Measurements from ENCODE around the gene RFT1.

RFT1 gene, protein sequence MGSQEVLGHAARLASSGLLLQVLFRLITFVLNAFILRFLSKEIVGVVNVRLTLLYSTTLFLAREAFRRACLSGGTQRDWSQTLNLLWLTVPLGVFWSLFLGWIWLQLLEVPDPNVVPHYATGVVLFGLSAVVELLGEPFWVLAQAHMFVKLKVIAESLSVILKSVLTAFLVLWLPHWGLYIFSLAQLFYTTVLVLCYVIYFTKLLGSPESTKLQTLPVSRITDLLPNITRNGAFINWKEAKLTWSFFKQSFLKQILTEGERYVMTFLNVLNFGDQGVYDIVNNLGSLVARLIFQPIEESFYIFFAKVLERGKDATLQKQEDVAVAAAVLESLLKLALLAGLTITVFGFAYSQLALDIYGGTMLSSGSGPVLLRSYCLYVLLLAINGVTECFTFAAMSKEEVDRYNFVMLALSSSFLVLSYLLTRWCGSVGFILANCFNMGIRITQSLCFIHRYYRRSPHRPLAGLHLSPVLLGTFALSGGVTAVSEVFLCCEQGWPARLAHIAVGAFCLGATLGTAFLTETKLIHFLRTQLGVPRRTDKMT

DNA sequence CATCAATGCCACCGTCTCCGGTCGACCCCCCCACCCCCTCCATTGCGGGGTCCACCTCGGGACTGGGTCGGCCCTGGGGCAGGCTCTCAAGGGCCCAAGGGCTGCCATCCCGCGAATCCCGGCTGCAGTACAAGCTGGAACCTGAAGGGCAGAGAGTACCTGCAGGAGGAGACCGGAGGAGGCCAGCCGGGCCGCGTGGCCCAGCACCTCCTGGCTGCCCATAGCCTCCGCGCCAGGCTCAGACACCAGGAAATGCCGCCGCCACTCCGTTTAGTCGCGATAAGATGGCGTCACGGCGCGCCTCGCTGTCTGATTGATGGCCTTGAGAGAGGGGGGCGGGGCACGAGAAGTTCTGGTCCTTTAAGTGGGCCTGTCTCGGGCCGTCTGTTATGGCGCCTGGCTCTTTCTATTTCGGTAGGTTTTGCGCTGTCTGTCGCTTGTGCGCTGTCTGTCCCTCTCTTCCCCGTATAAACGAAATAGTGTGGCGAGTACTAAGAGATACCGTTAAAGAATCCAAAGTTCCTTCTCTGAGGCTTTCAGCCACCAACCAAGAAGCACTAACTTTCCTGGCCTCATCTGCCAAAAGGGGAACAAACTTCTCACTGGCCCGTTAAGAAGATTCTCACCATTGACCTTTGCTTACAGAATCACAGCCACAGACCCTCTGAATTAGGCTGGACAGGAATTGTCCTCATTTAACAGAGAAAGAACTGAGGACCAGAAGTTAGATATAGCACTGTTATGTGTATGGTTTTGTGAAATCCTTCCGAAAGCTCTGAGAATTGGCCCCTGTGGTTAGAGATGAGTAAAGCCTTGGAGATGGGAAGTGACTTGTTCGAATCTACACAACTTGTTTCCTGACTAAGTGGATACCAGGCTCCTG is at the start of gene RFT1:
Gene RFT1 (minus strand): TSS at position 257 of the 883 bp plus-strand sequence. CDS start 35 bp downstream, at position 222.
- DNase-seq, result peak; percentile 97

DNA sequence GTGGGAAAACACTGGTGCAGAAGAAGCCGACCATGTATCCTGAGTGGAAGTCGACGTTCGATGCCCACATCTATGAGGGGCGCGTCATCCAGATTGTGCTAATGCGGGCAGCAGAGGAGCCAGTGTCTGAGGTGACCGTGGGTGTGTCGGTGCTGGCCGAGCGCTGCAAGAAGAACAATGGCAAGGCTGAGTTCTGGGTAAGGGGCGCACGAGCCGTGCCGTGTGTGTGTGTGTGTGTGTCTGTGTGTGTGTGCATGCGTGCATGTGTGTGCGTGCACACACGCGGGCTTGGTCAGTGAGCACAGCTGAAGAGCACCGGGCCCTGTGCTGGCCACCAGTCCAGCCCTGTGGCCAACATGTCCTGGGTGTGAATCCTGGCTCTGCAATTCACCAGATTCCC is 49.3 kb upstream of the RFT1 start:
- DNase-seq, result no peak

DNA sequence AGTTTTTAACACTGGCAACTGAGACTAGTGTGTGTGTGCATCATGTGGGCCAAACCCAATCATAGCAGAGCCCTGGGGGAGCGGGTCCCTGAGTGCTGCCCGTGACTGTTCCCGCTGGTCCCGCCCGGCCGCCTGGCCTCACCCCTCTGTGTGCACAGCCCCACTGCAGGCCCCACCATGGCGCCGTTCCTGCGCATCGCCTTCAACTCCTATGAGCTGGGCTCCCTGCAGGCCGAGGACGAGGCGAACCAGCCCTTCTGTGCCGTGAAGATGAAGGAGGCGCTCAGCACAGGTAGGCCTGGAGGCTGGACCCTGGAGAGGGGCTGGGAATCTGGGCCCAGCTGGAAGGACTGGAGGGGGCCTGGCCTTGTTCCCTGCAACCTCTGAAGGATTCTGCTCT is 48.0 kb upstream of the RFT1 start:
- DNase-seq, result no peak

DNA sequence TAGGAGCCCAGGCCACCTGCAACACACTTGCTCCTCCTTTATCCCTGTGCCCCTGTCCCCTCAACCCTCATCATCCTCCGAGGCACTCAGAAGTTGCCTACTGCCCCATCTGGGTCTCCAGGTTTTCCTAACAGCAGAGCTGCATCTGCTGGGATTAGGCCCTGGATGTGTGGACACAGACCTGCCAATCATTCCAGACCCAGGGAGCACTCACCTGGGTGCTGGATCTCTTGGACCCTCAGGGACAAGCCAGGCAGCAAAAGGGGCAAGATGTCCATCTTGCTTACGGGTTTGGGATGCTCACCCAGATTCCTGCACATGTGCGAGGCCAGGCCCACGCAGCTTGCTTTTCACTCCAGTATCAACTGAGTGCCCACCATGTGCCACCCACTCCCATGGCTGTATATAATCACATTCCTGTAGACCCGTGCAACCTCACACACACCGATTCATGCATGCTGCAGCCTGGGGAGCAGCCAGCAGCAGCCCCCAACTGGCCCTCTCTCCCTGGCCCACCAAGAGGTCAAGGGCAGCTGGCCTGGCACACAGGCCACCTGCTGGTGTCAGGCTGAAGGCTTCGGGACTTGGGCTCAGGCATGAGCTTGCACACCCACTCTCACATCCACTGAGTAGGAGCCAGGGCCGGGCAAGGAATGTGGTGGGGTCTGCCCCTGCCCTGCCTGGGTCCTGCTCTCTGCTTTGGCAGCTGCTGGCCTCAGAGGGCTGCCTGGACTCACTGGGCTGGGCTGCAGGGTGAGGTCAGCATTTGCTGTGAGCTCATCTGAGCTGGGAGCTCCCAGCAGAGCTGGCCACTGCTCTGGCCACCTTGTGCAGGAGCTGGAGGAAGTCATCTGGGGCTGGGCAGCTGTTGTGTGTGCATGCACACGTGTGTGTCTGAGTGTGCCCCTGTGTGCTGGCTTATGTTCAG is 45.6 kb upstream of the RFT1 start:
- DNase-seq, result no peak

DNA sequence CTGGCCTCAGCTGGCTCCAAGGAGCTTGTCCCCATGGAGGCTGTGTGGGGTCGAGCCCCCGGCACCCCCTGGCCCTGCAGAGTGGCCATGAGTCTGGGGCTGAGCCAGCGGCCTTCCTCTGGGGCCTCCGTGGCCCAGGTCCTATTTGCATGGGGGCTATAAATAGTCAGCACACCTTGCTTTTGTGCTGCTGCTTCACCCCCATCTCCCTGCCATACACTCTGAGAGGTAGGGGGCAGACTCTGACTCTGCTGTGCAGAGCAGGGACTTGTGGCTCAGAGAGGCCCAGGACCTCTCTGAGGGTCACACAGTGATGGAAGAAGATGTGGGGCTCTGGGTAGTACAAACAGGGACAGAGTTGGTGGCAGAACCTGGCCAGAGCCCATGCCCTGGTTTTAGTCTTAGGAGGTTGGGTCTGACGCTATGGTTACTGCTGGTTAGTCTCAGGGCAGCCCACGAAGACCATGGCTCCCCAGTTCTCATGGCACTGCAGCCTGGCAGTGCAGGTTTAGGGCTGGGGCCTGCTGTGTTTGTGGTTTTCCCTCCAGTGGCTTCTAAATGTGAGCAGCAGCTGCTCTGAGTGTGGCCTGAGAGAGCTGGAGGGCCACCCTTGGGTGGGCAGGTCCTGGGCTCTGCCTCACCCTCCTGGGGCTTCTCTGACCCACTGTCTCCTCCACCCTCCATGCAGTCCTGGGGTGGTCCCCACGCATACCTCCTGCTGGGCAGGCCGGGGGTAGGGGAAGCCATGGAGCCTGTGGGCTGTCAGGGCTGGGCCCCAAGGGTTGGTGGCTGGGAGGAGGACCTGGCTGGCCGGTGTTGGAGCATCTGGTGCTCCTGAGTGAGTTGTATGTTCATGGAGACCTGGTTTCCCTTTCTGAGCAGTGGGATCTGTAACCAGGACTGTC is 44.4 kb upstream of the RFT1 start:
- DNase-seq, result no peak

DNA sequence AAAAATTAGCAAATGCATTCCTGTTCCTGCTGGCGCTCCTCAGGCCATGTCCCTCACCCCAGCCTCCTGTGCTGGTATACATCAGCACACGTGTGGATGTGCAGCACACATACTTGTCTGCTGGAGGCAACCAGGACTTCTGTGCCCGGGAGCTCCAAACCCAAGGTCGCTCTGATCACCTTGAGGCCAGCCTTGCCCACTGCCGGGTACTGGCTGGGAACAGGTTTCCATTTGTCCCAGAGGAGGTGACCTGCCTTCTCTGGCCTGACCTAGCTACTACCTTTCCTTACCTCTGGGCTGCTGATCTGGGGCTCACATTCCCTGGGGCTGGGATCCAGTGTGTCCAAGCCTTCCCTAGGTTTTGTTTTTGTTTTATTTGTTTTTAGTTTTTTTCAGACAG is 42.9 kb upstream of the RFT1 start:
- no peak for DNase-seq

DNA sequence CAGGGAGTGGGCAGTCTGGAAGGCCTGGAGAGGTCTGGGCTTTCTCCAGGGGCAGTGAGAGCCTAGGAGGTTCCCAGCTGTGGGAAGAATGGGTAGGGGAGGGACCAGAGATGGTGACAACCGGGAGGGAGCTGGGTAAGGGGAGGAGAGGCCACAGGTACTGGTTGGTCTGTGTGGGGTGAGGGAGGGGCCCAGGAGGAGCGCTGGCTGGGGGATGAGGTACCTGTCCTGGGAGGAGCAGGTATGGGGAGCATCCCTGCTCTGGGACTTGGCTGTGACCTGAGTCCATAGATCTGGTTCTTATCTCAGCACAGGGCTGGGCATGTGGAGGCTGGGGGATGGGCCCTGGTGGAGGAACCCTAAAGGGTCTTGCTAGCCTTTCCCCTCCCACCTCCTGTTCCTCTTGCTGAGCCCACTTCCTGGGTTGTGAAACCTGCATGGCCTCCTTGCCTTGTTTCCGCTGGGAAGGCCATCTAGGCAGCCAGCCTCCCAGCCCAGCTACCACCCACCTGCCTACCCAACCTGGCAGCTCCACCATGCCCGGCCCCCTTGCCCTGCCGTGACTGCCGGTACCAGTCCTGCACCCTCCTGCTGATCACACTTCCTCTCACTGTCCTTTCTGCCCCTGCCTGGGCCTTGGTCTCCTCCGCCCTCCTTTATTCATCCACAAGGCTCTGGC is 41.7 kb upstream of the RFT1 start:
- DNase-seq, result no peak

DNA sequence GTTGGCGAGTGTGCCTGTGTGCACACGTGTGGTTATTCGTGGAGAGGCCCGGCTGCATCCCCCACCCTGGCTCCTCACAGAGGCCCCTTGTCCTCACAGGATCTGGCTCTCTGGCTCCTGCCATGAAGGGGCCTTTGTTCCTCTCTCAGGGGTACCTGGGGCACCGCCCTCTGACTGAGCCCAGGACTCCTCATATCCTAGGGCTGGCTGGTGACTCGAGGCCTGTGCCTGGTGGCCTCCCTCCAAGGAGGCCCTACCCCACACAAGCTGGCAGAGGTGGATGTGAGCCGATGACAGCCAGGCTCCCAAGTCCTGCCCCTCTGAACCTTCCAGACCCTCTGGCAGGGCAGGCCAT is 40.8 kb upstream of the RFT1 start:
- DNase-seq, result no peak

DNA sequence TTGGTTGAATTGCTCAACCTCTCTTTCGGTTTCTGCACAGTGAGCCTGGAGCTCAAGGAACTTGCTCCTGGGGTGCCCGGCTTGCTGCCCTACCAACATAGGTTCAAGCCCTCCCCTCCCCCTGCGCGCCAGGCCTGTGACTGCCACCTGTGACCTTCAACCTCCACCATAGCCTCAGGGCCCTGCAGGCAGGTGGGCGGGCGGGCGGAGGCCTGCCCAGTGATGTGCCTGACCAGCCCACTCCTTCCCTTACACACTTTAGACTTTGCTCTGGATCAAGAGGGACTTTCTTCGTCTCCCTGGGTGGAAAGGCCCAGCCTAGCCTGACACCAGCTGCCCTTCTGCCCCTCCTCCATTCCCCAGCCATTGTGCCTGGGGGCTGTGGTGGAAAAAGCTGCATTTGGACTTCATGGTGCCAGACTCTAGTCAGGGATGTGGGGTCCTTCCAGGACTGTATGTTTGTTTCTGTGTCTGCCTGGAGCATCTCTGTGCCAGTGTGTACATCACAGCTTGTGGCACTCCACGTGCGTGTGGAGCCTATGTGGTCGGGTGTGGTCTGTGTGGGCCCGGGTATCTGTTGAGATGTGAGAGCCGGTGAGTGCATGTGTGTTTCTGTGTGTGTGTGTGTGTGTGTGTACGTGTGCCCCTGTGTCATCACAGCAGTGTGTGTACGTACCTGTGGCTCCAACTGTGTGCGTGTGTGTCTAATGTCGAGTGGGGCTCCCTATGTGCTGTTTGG is 40.3 kb upstream of the RFT1 start:
- no peak for DNase-seq

DNA sequence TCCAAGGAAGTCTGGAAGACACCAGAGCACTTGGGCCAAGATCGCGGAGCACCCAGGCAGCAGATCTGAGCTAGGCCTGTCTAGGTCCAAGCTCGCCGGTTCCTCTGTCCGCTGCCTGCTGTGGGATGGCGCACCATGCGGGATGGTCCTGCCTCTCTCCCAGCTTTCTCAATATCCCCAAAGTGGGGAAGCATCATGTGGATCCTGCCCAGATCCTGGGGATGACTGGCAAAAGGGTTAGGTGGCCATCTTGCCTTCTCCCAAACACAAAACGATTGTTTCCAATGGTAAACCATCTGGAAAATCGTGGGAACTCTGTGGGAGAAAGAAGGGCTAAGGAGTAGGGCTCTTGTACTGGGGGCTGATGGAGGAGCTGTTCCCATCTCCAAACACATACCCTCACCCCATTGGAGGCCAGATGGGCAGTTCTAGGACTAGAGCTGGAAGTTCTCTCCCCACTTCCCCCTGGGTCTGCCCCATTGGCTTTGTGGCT is 39.6 kb upstream of the RFT1 start:
- DNase-seq, result no peak

DNA sequence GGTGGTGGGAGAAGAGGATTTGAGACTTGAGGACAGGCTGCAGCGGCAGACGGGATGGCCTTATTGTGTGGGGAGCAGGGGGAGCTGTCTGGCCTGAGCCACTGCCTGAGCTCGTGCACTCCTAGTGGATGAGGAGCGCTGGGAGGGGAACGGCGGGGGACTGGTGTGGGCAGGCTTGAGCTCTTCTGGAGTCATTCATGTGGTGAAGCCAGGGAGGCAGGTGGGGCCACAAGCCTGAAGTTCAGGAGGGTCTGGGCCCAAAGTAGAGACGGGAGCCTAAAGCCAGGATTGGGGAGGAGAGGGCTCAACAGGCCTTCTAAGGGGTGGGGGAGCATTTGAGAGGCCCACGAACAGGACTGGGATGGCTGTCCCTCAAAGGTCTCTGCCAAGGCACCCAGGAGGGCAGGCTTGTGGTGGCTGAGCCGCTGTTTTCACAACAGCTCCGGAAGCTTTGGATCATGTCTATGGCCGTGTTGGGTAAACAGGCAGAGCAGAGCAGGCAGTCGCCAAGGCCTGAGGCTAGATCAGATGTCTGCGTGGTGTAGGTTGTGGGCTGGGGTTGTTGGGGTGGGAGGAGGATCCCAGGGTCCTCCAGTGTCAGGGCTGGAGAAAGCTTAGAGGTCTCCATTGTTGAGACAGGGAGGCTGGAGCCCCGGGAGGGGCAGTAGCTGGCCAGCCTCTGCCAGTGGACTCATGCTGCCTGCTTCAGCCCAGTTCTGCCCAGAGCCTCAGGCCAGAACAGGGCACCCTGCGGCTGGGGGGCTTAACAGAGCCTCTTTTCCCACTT is 39.0 kb upstream of the RFT1 start:
- DNase-seq, result no peak

DNA sequence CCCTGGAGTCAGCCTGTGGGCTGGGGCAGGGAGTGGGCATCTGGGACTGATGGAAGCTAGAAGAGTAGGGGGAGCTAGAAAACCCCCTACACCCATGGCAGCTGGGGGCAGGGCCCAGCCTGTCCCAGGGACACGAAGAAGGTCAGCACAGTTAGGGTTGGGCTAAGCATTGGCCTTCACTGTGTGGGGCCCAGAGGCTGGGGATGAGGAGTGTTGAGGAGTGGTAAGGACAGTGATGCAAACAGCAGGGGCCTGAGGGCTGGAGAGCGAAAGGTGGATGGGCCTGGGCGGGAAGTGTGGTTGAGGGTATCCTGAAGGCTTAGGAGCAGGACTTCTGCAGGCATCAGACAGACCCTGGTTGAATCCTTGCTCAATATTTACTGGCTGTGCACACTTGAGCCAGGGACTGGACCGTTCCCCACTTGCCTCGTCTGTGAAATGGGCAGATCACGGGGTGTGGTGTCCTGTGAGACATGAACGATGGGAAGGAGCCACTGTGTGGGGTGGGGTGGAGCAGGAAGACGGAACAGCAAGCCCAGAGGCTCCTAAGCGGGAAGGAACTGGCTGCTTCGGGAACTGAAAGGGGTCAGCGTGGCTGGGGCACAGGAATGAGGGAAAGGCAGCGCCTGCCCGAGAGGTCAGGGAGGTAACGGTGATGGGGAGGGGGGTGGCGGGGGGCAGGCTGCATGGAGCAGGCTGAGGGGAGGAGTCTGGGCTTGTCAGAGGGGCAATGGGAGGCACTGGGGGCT is 38.1 kb upstream of the RFT1 start:
- no peak for DNase-seq

DNA sequence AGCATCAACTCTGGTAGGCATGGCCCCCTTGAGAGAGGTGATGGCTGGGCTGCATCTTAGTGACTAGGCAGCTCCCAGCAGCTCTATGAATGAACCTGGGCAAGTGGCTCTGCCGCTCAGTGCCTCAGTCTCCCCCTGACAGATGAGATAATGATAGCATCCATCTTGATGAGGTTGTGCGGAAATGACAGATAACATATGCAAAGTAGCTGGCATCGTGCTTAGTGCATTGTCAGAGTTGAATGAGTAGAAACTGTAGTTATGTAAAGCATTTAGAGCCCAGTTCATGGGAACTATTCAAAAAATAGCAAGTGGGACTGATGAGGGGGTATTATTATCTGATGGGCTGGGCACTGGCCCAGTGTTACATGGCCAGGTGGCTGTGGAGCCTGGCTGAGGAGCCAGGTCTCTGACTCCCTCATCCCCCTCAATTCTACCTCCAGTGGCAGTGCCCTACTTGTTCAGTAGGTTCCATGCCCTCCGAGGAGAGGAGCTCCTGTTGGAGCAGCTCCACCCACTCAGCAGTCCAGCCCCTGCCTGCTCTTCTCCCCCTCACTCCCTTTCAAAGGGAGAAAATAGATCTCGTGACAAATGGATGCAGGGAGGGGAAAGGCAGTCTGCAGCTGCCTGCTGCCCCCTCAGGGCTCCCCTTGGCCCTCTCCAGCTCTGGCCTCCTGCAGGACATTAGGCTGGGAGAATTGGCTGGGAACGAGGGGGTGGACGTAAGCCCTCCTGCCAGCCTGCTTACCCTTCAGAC is 37.4 kb upstream of the RFT1 start:
- DNase-seq, result no peak

DNA sequence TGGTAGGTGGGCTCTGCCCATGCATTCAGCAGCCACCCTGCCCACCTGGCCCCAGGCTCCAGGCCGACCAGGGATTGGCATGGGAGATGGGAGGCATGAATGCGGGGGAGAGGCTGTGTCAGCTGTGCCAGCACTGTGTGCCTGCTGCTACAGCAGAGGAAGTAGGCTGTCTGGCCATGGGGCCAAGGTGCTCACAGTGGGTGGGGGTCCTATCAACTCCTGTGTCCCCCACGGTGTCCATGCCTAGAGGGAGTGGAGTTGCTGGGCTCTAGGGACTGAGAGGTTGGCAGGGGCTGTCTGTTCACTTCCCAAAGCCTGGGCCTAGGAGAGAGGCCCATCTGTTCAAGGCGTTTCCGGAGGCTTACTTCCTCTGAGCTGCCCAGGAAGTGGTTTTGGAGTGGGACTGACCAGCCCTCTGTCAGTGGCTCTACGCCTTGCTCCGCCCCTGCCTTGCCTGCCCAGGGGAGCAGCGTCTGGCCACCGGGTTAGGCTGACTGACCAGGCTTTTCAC is 36.6 kb upstream of the RFT1 start:
- DNase-seq, result no peak

DNA sequence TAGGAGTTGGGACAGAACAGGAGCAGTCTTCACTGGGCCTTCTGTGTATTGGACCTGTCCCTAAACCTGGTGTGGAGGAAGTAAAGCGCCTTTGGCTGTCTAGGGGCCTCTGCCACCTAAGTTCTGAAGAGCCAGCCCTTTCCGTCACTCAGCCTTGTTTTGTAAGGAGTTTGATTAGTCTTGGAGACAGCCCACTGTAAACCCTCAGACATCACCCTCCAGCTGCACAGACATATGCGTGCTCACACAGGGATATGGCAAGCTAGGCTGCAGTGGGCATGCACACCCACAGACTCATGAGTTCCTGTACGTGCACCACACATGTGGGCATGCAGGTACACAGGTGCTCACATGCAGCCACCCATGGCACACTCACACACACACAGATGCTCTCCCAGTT is 36.0 kb upstream of the RFT1 start:
- DNase-seq, result no peak

DNA sequence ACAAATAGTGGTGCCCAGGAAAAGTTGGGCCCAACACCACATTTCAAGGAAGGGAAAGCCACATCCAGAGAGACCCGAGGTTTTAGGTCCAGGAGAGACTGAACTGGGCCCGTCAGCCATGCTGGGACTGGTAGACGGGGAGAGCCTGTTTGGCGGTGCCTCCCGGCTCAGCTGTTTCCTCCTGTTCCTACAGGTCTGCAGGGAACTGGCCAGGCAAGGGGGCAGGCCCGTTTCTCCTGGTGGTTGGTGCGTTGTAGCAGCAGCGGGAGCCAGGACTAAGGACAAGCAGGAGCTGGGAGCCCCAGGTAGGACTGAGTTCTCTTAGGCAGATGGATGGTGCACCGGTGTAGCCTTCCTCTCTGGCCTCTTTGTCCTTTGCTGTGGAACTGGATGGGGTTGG is 34.7 kb upstream of the RFT1 start:
- DNase-seq, result no peak

Data from right forelimb (tissue), 1 donor.